GM10266 (cell line): ENCODE measurements around the gene PTPRG.

ENCODE experiments used
- DNase-seq: peaks from one replicate; pipeline ENCODE4 v3.0.0; 2012; ENCODE audit errors: extremely low spot score
- CTCF ChIP-seq: IDR thresholded peaks from 2 replicates; pipeline ENCODE4 v1.5.1; 2012; ENCODE audit warnings: mild to moderate bottlenecking, low read depth; ENCODE audit not compliant: control insufficient read depth, insufficient read depth; ENCODE audit errors: missing control alignments

Gene PTPRG

DNA sequence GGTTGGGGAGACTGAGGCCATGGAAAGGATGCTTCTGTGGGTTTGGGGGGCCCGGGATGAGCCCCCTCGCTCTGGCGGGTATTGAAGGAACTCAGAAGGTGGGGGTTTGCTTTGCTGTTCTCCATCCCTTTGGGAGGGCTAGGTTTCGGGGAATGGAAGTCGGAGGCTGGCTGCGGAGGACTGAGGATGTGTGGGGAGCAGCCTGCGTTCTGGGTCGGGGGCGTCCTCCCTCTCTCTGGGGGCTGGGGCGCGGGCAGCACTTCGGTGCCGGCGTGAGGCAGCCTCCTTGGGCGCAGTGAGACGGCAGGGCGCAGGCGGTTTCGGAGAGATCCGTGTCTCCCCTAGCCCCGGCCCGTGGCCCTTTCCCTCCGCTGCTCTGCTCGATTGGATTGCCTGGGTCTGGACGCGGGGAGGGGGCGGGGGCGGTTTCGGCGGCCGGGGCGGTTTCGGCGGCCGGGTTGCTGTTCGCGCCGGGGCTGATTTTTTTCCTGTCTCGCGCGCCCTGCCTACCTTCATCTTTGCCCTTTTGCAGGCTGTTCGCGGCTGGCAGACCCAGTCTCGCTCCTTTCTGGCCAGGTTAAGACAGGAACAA, 1.4 kb downstream of the PTPRG start:
- TF ChIP-seq CTCF, result no peak
- no peak for DNase-seq

DNA sequence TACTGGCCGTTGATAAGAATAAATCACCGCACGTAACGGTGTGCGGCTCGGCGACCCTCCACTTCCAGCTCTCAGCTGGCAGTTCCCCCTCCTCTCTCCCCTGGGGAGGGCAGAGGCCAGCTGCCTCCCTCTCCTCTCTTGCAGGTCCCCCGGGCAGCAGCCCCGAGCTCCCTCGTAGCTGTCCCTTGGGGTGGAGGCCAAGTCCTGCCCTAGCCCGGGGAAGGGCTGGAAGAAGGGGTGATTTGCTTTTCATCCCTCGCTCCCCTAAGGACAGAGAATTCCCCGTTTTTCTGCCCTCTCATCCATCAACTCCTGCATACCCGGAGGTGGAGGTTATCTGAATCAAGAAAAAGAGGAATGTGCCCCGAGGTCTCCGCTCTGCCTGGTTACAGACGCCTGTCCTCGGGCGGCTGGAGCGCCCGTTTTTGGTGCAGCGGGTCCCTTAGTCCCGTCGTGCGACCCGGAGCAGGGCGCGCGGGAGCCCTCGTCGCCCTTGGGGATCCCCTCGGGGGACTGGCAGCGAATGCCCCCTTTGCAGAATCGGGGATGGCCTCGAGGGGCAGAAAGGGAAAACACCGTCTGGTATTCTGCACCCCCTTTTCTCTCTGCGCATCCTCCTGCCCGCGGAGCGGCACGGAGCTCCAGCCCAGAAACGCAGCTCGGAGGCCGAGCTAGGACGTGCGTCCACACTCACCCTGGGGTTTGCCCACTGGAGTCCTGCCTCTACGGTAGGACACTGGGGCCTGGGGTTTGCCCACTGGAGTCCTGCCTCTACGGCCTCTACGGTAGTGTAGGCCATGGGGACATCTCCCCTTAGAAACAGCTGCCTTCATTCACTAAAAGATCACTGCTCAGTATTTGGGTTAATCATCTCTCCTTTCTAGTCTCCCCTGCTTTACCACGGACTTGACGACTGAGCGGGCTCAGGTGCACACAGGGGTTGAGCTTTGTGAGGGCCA, 2.2 kb downstream of the PTPRG start:
- no peak for TF ChIP-seq CTCF
- DNase-seq, result peak; percentile 41

DNA sequence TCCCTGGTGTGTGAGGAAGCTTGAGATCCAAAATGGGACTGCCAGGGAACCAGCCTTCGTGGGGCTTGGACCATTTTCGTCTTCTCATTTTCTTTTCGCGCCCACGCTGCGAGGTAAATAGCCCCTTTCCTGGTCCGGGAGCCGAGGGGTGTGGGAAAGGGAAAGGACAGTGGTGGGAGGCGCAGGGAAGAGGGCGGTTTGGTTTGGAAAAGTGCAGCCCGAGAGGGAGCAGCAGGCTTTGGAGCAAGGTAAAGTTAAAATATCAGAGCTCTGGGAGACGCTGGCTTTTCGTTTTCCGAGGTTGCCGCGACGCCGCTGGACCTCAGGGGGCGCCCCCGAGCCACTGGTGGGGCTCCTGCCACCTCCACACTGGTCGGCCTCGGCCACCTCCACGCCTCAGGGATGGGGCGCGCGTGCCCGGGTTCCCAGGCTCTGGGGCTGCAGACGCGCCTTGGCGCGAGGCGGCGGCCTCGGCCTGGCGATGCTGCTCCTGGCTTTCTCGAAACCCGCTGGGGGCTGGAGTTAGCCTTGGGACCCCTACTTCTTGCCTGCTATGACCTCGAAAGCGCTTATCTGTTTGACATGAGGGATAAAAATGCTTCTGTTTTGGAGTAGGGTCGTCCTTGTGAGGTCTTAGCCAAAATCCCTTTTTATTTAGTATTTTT, 3.2 kb downstream of the PTPRG start:
- TF ChIP-seq CTCF, result no peak
- peak; percentile 18 for DNase-seq

DNA sequence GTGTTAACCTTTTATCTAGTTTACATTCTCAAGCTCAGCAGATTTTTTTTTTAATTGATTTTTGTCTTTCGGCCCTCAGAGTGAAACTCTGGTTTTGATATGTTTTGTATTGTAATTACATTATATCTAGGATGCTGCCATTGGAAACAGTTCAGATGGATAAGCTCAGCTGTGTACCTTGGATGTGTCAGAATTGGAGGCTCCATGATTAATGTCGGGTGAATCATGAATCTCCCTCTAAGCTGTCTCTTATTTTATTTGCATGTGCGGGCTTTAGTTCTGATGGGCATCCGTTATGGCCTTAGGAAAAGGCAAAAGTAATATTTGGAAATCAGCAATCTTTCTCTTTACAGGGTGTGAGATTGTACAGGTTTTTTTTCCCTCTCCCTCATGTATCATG, 4.2 kb downstream of the PTPRG start:
- no peak for DNase-seq

GRCh38 chr3:61568127-61568526, 6.8 kb downstream of the PTPRG start:
- TF ChIP-seq CTCF, result no peak
- DNase-seq, result no peak

More for the DNA sequence above, 4.2 kb downstream of the PTPRG start:
- no peak for TF ChIP-seq CTCF

DNA sequence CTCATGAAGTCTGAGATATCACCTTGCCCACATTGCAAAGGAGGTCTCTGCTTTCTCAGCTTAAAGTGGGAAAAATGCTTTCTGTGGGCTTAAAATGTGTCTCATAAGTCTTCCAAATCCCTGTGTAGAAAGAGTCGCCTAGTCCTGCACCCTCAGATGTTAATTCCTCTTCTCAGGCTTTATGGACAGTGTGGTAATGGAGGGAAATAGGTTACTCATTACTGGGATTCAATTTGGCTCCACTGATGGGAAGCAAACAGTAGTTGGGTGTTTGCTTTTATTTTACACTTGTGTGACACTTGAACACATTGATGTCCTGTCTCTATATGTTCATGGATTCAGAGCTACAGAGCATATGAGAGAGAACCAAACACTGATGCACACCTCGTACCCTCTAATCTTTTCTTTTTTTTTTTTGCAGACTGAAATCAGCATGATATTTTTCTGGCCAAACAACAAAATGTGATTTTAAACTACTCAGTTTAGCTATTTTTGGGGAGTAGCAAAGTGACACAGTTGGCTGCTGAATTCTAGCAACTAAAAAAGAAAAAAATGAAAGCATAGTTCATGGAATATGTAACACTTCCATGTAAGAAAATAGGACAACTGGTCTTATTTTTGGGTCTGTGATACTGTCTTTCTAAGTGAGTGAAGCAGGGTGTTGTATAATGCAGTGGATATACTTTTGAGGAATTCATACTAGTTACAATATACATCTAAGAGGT, 8.6 kb downstream of the PTPRG start:
- no peak for TF ChIP-seq CTCF
- no peak for DNase-seq
